ENCODE measurements around the gene ANO1.

Gene ANO1

DNA sequence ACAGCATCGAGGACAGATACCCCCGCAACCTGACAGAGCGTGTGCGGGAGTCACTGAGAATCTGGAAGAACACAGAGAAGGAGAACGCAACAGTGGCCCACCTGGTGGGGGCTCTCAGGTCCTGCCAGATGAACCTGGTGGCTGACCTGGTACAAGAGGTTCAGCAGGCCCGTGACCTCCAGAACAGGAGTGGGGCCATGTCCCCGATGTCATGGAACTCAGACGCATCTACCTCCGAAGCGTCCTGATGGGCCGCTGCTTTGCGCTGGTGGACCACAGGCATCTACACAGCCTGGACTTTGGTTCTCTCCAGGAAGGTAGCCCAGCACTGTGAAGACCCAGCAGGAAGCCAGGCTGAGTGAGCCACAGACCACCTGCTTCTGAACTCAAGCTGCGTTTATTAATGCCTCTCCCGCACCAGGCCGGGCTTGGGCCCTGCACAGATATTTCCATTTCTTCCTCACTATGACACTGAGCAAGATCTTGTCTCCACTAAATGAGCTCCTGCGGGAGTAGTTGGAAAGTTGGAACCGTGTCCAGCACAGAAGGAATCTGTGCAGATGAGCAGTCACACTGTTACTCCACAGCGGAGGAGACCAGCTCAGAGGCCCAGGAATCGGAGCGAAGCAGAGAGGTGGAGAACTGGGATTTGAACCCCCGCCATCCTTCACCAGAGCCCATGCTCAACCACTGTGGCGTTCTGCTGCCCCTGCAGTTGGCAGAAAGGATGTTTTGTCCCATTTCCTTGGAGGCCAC is 128.3 kb downstream of the ANO1 start:
- peaks cover 53% of the 10 kb centered on the region for H3K79me2 ChIP-seq (ENCODE audit: control insufficient read depth, low read length)
- H3K27ac ChIP-seq (ENCODE audit: low read depth, low read length), result no peak overlapping the region
- no peaks in the 10 kb centered on the region for H3K9me3 ChIP-seq (ENCODE audit: control insufficient read depth, insufficient read depth, low read length)
- peaks cover 24% of the 10 kb centered on the region for H3K4me1 ChIP-seq (ENCODE audit: control insufficient read depth, low read length)
- no peak for TF ChIP-seq EZH2phosphoT487 (IDR thresholded peaks at IDR 0.05; ENCODE audit: borderline replicate concordance, low read length)
- TF ChIP-seq, protein P1, sequence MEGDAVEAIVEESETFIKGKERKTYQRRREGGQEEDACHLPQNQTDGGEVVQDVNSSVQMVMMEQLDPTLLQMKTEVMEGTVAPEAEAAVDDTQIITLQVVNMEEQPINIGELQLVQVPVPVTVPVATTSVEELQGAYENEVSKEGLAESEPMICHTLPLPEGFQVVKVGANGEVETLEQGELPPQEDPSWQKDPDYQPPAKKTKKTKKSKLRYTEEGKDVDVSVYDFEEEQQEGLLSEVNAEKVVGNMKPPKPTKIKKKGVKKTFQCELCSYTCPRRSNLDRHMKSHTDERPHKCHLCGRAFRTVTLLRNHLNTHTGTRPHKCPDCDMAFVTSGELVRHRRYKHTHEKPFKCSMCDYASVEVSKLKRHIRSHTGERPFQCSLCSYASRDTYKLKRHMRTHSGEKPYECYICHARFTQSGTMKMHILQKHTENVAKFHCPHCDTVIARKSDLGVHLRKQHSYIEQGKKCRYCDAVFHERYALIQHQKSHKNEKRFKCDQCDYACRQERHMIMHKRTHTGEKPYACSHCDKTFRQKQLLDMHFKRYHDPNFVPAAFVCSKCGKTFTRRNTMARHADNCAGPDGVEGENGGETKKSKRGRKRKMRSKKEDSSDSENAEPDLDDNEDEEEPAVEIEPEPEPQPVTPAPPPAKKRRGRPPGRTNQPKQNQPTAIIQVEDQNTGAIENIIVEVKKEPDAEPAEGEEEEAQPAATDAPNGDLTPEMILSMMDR (IDR thresholded peaks at IDR 0.05; ENCODE audit: low read depth, low read length, poor library complexity, severe bottlenecking), result no peak
- H3K36me3 ChIP-seq (ENCODE audit: control insufficient read depth, low read length), result peaks cover 60% of the 10 kb centered on the region
- H3K9me2 ChIP-seq (replicated peaks; ENCODE audit: control insufficient read depth, low read length), result no peaks in the 10 kb centered on the region
- H3K27me3 ChIP-seq (ENCODE audit: control insufficient read depth, low read length), result no peaks in the 10 kb centered on the region
- H4K20me1 ChIP-seq (ENCODE audit: control insufficient read depth, insufficient read depth, low read depth, low read length), result peaks cover 34% of the 10 kb centered on the region; the same call in 1 of the 2 replicates
- H3F3A ChIP-seq (ENCODE audit: control insufficient read depth, insufficient read depth), result no peaks in the 10 kb centered on the region
- H3K4me2 ChIP-seq (ENCODE audit: low read length), result no peak overlapping the region
- H3K4me3 ChIP-seq (ENCODE audit: low read length), result no peak overlapping the region

DNA sequence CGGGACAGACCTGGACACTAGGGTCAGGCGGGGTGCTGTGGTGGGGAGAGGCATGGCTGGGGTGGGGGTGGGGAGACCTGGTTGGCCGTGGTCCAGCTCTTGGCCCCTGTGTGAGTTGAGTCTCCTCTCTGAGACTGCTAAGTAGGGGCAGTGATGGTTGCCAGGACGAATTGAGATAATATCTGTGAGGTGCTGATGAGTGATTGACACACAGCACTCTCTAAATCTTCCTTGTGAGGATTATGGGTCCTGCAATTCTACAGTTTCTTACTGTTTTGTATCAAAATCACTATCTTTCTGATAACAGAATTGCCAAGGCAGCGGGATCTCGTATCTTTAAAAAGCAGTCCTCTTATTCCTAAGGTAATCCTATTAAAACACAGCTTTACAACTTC is 128.9 kb downstream of the ANO1 start:
- Histone ChIP-seq H3K36me3 (ENCODE audit: control insufficient read depth, low read length) (peaks cover 60% of the 10 kb centered on the region), H3K9me2 (replicated peaks; ENCODE audit: control insufficient read depth, low read length) (no peaks in the 10 kb centered on the region), H3K4me3 (ENCODE audit: low read length) (no peak overlapping the region), H3K27ac (ENCODE audit: low read depth, low read length) (no peak overlapping the region), H3F3A (ENCODE audit: control insufficient read depth, insufficient read depth) (no peaks in the 10 kb centered on the region), H3K4me2 (ENCODE audit: low read length) (no peak overlapping the region), H3K27me3 (ENCODE audit: control insufficient read depth, low read length) (no peaks in the 10 kb centered on the region), H4K20me1 (ENCODE audit: control insufficient read depth, insufficient read depth, low read depth, low read length) (peaks cover 34% of the 10 kb centered on the region; the same call in 1 of the 2 replicates), H3K79me2 (ENCODE audit: control insufficient read depth, low read length) (peaks cover 53% of the 10 kb centered on the region), H3K4me1 (ENCODE audit: control insufficient read depth, low read length) (peaks cover 21% of the 10 kb centered on the region), H3K9me3 (ENCODE audit: control insufficient read depth, insufficient read depth, low read length) (no peaks in the 10 kb centered on the region)
- TF ChIP-seq, protein P1 (IDR thresholded peaks at IDR 0.05; ENCODE audit: low read depth, low read length, poor library complexity, severe bottlenecking), result no peak
- no peak for TF ChIP-seq EZH2phosphoT487 (IDR thresholded peaks at IDR 0.05; ENCODE audit: borderline replicate concordance, low read length)

DNA sequence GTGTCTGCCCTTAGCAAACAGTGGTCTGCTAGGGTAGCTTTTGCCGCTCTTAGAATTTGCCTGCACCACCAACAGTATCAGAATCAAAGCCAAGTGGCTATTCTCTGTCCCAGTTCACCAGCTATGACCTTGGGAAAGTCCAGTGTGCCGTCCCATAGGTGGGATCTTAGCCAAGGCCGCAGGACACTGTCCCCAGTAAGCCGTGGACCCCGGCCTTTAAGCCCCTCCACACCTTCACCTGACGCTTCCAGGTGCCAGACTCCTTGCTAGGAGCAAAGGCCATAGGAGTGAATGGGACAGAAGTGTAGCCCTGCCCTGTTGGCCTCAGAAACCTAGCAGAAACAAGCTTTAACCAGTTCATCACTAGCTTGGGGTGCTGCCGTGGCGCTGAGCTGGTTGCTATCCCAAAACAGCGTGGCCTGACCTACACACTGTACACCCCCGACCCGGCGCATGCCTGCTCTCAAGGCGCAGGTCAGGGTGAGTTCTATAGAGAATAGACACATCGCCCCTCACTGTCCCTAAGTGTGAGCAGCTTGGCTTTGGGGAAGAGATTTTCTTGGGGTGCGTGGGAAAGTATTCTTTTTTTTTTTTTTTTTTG is 129.5 kb downstream of the ANO1 start:
- TF ChIP-seq EZH2phosphoT487 (IDR thresholded peaks at IDR 0.05; ENCODE audit: borderline replicate concordance, low read length), result no peak
- TF ChIP-seq, protein P1 (IDR thresholded peaks at IDR 0.05; ENCODE audit: low read depth, low read length, poor library complexity, severe bottlenecking), result no peak
- Histone ChIP-seq H3F3A (ENCODE audit: control insufficient read depth, insufficient read depth) (no peaks in the 10 kb centered on the region), H3K4me1 (ENCODE audit: control insufficient read depth, low read length) (peaks cover 15% of the 10 kb centered on the region), H3K79me2 (ENCODE audit: control insufficient read depth, low read length) (peaks cover 53% of the 10 kb centered on the region), H3K27me3 (ENCODE audit: control insufficient read depth, low read length) (no peaks in the 10 kb centered on the region), H4K20me1 (ENCODE audit: control insufficient read depth, insufficient read depth, low read depth, low read length) (peaks cover 34% of the 10 kb centered on the region; the same call in 1 of the 2 replicates), H3K36me3 (ENCODE audit: control insufficient read depth, low read length) (peaks cover 60% of the 10 kb centered on the region), H3K27ac (ENCODE audit: low read depth, low read length) (no peak overlapping the region), H3K4me2 (ENCODE audit: low read length) (no peak overlapping the region), H3K4me3 (ENCODE audit: low read length) (no peak overlapping the region), H3K9me2 (replicated peaks; ENCODE audit: control insufficient read depth, low read length) (no peaks in the 10 kb centered on the region), H3K9me3 (ENCODE audit: control insufficient read depth, insufficient read depth, low read length) (no peaks in the 10 kb centered on the region)
